Measurements from ENCODE around the gene MSRB2. TPM values are rescaled to one million over a fixed set of nuclear protein-coding genes. Genes with fewer than 3 reads are reported as not detected.

MSRB2 gene
- total and polyA plus RNA-seq, 2 of the 8 experiments (the other 6 are each of a cell fraction or from before 2014, with no cell fraction given), result 11.0 to 13.9 TPM

GRCh38 chr10:23060918-23061317 lies 34.5 kb upstream of the MSRB2 start:
- H3K56ac ChIP-seq (replicated peaks; ENCODE audit: insufficient read length, low read depth, low read length), result no peak overlapping the region
- H2BK20ac ChIP-seq (ENCODE audit: low read length), result peak overlapping the region; percentile 96
- ChIA-PET CTCF (ENCODE audit: partially characterized antibody) (interaction anchor here (1.3 to 1.6 kb wide), 2 partner anchors 8 to 71 kb away, joined by 4 read pairs; no protein-coding TSS in a partner anchor), POLR2A (ENCODE audit: partially characterized antibody) (interaction anchor here (1.1 kb wide), 1 partner anchor 8 kb away, joined by 3 read pairs; no protein-coding TSS in a partner anchor)
- H4K20me1 ChIP-seq (replicated peaks in 1 of 2; ENCODE audit: control insufficient read depth in 1 of 2, insufficient read depth in 2 of 2, low read length in 2 of 2), result no peaks in the 10 kb centered on the region
- no peaks in the 10 kb centered on the region for H3K36me3 ChIP-seq (ENCODE audit: control insufficient read depth in 2 of 4, insufficient read depth in 4 of 4, low read length in 3 of 4)
- H3K9me3 ChIP-seq (ENCODE audit: insufficient read depth in 2 of 2, low read depth in 1 of 2, low read length in 1 of 2), result no peaks in the 10 kb centered on the region
- no peaks in the 10 kb centered on the region for H3K27me3 ChIP-seq (replicated peaks in 1 of 4; ENCODE audit: control insufficient read depth in 3 of 4, extremely low read depth in 1 of 4, insufficient read depth in 3 of 4, low read length in 3 of 4)
- peak overlapping the region; percentile 10; the same call in 1 of the 2 replicates for H3K18ac ChIP-seq (ENCODE audit: extremely low read depth, low read length)
- TF ChIP-seq EGR1 (IDR thresholded peaks at IDR 0.05; ENCODE audit: borderline replicate concordance, low read depth, low read length) (no peak), MAX (IDR thresholded peaks at IDR 0.05) (peak; percentile 25; the same call in 1 of the 2 replicates)
- no peaks in the 10 kb centered on the region for H3K79me1 ChIP-seq (ENCODE audit: low read depth, low read length)
- no peak overlapping the region for H3K23ac ChIP-seq (ENCODE audit: insufficient read length)
- no peak overlapping the region for H3K4me3 ChIP-seq (ENCODE audit: extremely low read depth in 1 of 4, insufficient read depth in 2 of 4, low read depth in 3 of 4, low read length in 4 of 4)
- no peak overlapping the region for H2AK5ac ChIP-seq (ENCODE audit: low read depth, low read length)
- peak overlapping the region; percentile 89 for H2BK120ac ChIP-seq (replicated peaks; ENCODE audit: low read depth, low read length)
- H3K27ac ChIP-seq (ENCODE audit: low read depth, low read length), result no peak overlapping the region
- peak overlapping the region; percentile 84; the same call in 1 of the 2 replicates for H2BK5ac ChIP-seq (ENCODE audit: low read depth, low read length)
- peak overlapping the region; percentile 97 for H2BK12ac ChIP-seq (ENCODE audit: low read depth, low read length)
- H3K4me2 ChIP-seq (ENCODE audit: insufficient read depth in 1 of 2, low read depth in 2 of 2, low read length in 2 of 2), result peak overlapping the region; percentile 9 to 19; a peak in 3 of 4 replicates
- H4K91ac ChIP-seq (replicated peaks; ENCODE audit: insufficient read length, low read length), result peak overlapping the region; percentile 82
- WGBS, 2 experiments (ENCODE audit: extremely low coverage in 1 of 2, insufficient coverage in 1 of 2, insufficient read length in 1 of 2, insufficient replicate concordance in 2 of 2, low coverage in 1 of 2, low lambda C conversion rate in 2 of 2, missing lambda C conversion rate in 1 of 2), result 30% methylated on average over 2 of the region's 2 CpGs; no CpG with 5 or more reads in 1 of the 2 experiments
- DNase-seq (ENCODE audit: low read depth in 1 of 2, low spot score in 2 of 2), result no peak
- peak overlapping the region; percentile 19 for H4K5ac ChIP-seq (ENCODE audit: insufficient read length, low read depth, low read length)
- no peak overlapping the region for H4K8ac ChIP-seq (ENCODE audit: extremely low read depth, insufficient read depth, low read length)
- FAIRE-seq, result no peak
- no peak overlapping the region for H3K14ac ChIP-seq (ENCODE audit: insufficient read length)
- no peak overlapping the region for H2BK15ac ChIP-seq (ENCODE audit: low read length)
- no peaks in the 10 kb centered on the region for H3K23me2 ChIP-seq (ENCODE audit: low read depth, low read length)
- H3K4ac ChIP-seq (replicated peaks; ENCODE audit: insufficient read length, low read depth, low read length), result no peak overlapping the region
- H3K79me2 ChIP-seq (ENCODE audit: control insufficient read depth in 1 of 2, insufficient read depth in 2 of 2, low read length in 2 of 2), result no peaks in the 10 kb centered on the region
- H3K9ac ChIP-seq (replicated peaks in 1 of 4; ENCODE audit: extremely low read depth in 1 of 4, low read depth in 3 of 4, low read length in 3 of 4), result no peak overlapping the region
- no peak overlapping the region for H2AFZ ChIP-seq (ENCODE audit: low read length)
- peaks cover 6 to 27% (median 19%) of the 10 kb centered on the region in 4 experiments; a peak in 6 of 7 replicates for H3K4me1 ChIP-seq (replicated peaks in 1 of 4; ENCODE audit: control insufficient read depth in 3 of 4, insufficient read depth in 4 of 4, low read length in 3 of 4)
